GM12864 (cell line): ENCODE data around the gene ARNT2.

Source experiments
- DNase-seq: peaks from one replicate; pipeline ENCODE4 v3.0.0-alpha.2; 2011; ENCODE audit warnings: low read depth
- H3K4me3 ChIP-seq: 2 replicates; pipeline ENCODE4 v1.5.1; 2011; ENCODE audit warnings: mild to moderate bottlenecking, low read depth, low read length, control low read depth
- CTCF ChIP-seq: IDR thresholded peaks from 2 replicates; pipeline ENCODE4 v1.5.1; 2011; ENCODE audit warnings: low read depth, mild to moderate bottlenecking, moderate library complexity, low read length, control low read depth, inconsistent platforms; ENCODE audit errors: missing control alignments

Gene ARNT2

GRCh38 chr15:80599359-80599758 is 195.2 kb downstream of the ARNT2 start:
- H3K4me3 ChIP-seq = no peak overlapping the region
- DNase-seq = no peak
- no peak for TF ChIP-seq CTCF

DNA sequence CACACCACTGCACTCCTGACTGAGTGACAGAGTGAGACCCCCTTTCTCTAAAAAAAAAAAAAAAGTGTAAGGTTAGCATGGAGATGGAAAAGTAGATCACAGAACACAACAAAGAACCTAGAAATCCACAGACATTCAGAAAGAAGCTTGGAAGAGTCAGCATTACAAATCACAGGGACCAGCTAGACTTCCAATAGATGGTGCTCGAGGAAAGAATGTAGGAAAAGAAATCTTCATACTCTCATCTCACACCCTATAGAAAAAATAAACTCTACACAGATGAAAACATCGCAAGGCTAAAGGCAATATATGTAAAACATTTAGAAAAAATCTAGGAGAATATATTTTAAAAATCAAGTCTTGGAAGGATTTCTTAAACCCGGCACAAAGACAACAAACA is 196.4 kb downstream of the ARNT2 start:
- TF ChIP-seq CTCF = no peak
- H3K4me3 ChIP-seq = no peak overlapping the region
- no peak for DNase-seq

DNA sequence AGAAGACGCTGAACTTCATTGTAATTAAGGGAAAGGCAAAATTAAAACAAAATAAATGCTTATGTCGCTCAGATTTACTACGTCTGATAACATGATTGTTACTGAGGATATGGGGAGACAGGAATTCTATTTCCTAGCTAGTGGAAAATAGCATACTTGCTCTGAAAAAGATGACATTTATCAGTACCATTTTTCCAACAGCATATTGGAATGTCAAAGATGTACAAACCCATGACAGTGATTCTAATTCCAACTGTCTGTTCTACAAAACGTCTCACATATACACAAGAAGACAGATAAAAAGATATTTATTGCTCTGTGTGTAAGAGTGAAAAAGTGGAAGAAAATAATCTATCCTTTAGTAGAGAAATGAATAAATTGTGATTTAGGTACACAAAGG is 197.1 kb downstream of the ARNT2 start:
- no peak for DNase-seq
- TF ChIP-seq CTCF = no peak
- H3K4me3 ChIP-seq = no peak overlapping the region

- DNase-seq = no peak
- TF ChIP-seq CTCF = no peak
Measured at GRCh38 chr15:80604583-80605575, 200.7 kb downstream of the ARNT2 start.

DNA sequence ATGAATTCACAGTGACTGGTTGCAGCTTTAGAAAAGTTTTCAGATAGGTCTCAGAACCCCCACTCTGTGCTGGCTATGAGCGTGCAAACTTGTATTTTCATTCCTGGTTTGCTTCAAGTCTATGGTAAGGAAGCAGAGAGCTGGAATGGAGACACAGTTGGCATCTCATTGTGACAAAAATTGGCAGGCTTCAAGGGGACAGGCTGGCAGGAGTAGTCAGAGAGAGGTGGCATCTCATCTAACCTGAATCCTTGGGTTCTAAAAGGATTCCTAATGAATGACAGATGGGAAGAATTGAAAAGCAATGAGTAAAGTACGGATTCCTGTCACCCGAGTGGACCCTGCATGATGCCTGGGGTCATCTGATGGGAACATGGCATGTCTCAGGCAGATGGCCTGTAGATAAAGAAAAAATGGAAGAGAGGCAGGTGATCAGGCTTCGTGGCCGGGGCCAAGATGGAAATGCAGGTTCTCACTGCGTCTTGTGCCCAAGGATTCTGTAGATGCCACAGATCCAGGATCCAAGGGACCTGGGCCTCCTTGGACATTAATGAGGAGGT is 201.5 kb downstream of the ARNT2 start:
- no peak overlapping the region for H3K4me3 ChIP-seq
- DNase-seq = no peak
- TF ChIP-seq CTCF = no peak

More at GRCh38 chr15:80604583-80605575, 200.7 kb downstream of the ARNT2 start:
- H3K4me3 ChIP-seq = no peak overlapping the region

- no peak for DNase-seq
- TF ChIP-seq CTCF = no peak
- H3K4me3 ChIP-seq = no peak overlapping the region
Measured at GRCh38 chr15:80606511-80607071, 202.4 kb downstream of the ARNT2 start.
